ENCODE data around the gene PUS7L.
"Not testable (repeated sequence)": the region's sequence is repeated elsewhere in the genome, so short reads cannot be mapped to it uniquely, and the experiment has no call there.

Gene PUS7L

GRCh38 chr12:43758728-43759563 lies at the start of gene PUS7L, which contains the start of gene IRAK4:
Gene PUS7L, minus strand, starts transcription at chr12:43758790. Its CDS starts 3,545 bp downstream, at chr12:43755245.
Gene IRAK4, plus strand, starts transcription at chr12:43758951. Its CDS starts 9,161 bp downstream, at chr12:43768112.
- DNase-seq (ENCODE audit: low spot score), result peak; percentile 97

- DNase-seq (ENCODE audit: low spot score), result no peak
Observed at GRCh38 chr12:43807386-43807785, 48.8 kb upstream of the PUS7L start.

- no peak for DNase-seq (ENCODE audit: low spot score)
Observed at GRCh38 chr12:43806737-43807072, 48.1 kb upstream of the PUS7L start.

GRCh38 chr12:43805860-43806736 lies 47.5 kb upstream of the PUS7L start, which contains the start of gene TWF1:
Gene TWF1, minus strand, starts transcription at chr12:43806317. Its CDS starts 72 bp downstream, at chr12:43806245.
- peak; percentile 95 for DNase-seq (ENCODE audit: low spot score)

GRCh38 chr12:43805149-43805859 lies 46.7 kb upstream of the PUS7L start:
- DNase-seq (ENCODE audit: low spot score), result no peak

GRCh38 chr12:43797561-43798217 lies 39.1 kb upstream of the PUS7L start:
- DNase-seq (ENCODE audit: low spot score), result no peak

GRCh38 chr12:43795716-43796280 lies 37.2 kb upstream of the PUS7L start:
- no peak for DNase-seq (ENCODE audit: low spot score)

- DNase-seq (ENCODE audit: low spot score), result no peak
Observed at GRCh38 chr12:43789941-43790340, 31.4 kb upstream of the PUS7L start.

- DNase-seq (ENCODE audit: low spot score), result no peak
Observed at GRCh38 chr12:43786899-43787693, 28.5 kb upstream of the PUS7L start.

GRCh38 chr12:43776498-43776897 lies 17.9 kb upstream of the PUS7L start:
- peak; percentile 30 for DNase-seq (ENCODE audit: low spot score)

- DNase-seq (ENCODE audit: low spot score), result no peak
Observed at GRCh38 chr12:43766291-43766690, 7.7 kb upstream of the PUS7L start.

- DNase-seq (ENCODE audit: low spot score), result no peak
Observed at GRCh38 chr12:43764528-43764927, 5.9 kb upstream of the PUS7L start.

- DNase-seq (ENCODE audit: low spot score), result no peak
Observed at GRCh38 chr12:43763769-43764168, 5.2 kb upstream of the PUS7L start.

- peak; percentile 35 for DNase-seq (ENCODE audit: low spot score)
Observed at GRCh38 chr12:43762596-43762995, 4.0 kb upstream of the PUS7L start.

- DNase-seq (ENCODE audit: low spot score), result no peak
Observed at GRCh38 chr12:43761500-43761899, 2.9 kb upstream of the PUS7L start.

GRCh38 chr12:43760396-43760795 lies 1.8 kb upstream of the PUS7L start:
- DNase-seq (ENCODE audit: low spot score), result no peak

- peak; percentile 47 for DNase-seq (ENCODE audit: low spot score)
Observed at GRCh38 chr12:43758247-43758727, 303 bp downstream of the PUS7L start.

GRCh38 chr12:43754015-43754414 lies 4.6 kb downstream of the PUS7L start:
- no peak for DNase-seq (ENCODE audit: low spot score)

GRCh38 chr12:43751360-43751759 lies 7.2 kb downstream of the PUS7L start:
- not testable (repeated sequence) for DNase-seq (ENCODE audit: low spot score)

- DNase-seq (ENCODE audit: low spot score), result no peak
Observed at GRCh38 chr12:43750814-43751213, 7.8 kb downstream of the PUS7L start.
